Vagina (tissue), 2 donors: ENCODE data around the gene VSX2.

Experiments used
- POLR2A ChIP-seq, 2 donors: fragments of 450-650 bp; IDR thresholded peaks; one replicate each; pipeline ENCODE4 v1.6.1; 2017; ENCODE audit warnings: antibody characterized with exemption in 2 of 2, mild to moderate bottlenecking in 2 of 2, moderate library complexity in 2 of 2
- POLR2AphosphoS5 ChIP-seq, 2 donors: sonication (generic); formaldehyde crosslinking; IDR thresholded peaks; one replicate each; pipeline ENCODE4 v1.9.0; 2017; ENCODE audit warnings: antibody characterized with exemption in 2 of 2, mild to moderate bottlenecking in 2 of 2, low read depth in 1 of 2; ENCODE audit not compliant: insufficient read depth in 1 of 2

GRCh38 chr14:74195623-74196022 lies 43.6 kb upstream of the VSX2 start:
- TF ChIP-seq POLR2AphosphoS5 (IDR thresholded peaks at IDR 0.05; ENCODE audit: insufficient read depth in 1 of 2, low read depth in 1 of 2) (no peak), POLR2A (IDR thresholded peaks at IDR 0.05) (no peak)
